Stromal cell of bone marrow (primary cell): ENCODE measurements around the gene PPP2R5C.

Experiments used
- DNase-seq: peaks from one replicate; pipeline ENCODE4 v3.0.0-alpha.2; 2012; ENCODE audit warnings: low read depth

PPP2R5C gene

GRCh38 chr14:101950100-101950499 lies 188.6 kb downstream of the PPP2R5C start:
- no peak for DNase-seq

GRCh38 chr14:101950516-101951215 lies 189.2 kb downstream of the PPP2R5C start:
- DNase-seq, result no peak

GRCh38 chr14:101953151-101953550 lies 191.6 kb downstream of the PPP2R5C start:
- DNase-seq, result no peak

GRCh38 chr14:101954501-101954900 lies 193.0 kb downstream of the PPP2R5C start:
- DNase-seq, result no peak

GRCh38 chr14:101955695-101956161 lies 194.2 kb downstream of the PPP2R5C start:
- no peak for DNase-seq

DNA sequence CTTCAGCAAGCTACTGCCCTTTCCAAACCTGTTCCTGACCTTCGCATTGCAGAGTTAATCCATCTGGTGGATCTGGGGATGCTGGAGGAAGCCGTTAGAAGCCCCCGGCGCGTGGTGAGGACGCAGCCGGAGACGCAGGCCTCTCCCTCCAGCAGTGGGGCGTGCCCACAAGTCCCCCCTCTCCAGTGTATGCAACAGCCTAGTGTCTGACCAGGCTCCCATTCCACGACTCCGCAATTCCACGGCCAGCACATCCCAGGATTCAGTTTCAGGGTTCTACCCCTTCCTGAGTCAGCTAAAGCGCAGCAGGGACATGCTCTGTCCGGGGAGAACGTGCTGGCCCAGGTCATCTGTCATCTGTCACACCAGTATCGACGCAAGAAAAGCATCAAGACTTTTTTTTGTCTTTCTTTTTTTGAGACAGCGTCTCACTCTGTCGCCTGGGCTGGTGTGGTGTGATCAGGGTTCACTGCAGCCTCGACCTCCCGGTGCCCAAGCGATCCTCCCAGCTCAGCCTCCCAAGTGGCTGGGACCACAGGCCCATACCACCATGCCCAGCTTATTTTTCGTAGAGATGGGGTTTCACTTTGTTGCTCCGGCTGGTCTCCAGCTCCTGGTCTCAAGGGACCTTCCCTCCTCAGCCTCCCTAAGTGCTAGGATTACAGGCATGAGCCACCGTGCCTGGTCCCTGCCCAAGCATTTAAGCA lies 194.8 kb downstream of the PPP2R5C start:
- no peak for DNase-seq

GRCh38 chr14:101957406-101958234 lies 196.1 kb downstream of the PPP2R5C start:
- no peak for DNase-seq

- DNase-seq, result no peak
Measured at GRCh38 chr14:101958418-101959180, 197.1 kb downstream of the PPP2R5C start.

DNA sequence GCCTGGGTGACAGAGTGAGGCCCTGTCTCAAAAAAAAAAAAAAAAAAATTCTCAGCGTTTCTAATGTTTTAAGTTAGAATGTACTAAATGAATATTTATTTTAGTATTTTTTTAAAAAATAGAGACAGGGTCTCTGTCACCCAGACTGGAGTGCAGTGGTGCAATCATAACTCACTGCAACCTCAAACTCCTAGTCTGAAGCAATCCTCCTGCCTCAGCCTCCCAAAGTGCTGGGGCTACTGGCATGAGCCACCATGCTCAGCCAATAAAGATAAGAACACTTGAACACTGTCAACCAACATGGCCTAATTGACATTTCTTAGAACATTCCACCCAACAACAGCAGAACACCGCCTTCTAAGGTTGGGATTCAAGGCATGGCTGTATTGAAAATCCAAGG lies 197.8 kb downstream of the PPP2R5C start:
- DNase-seq, result no peak

DNA sequence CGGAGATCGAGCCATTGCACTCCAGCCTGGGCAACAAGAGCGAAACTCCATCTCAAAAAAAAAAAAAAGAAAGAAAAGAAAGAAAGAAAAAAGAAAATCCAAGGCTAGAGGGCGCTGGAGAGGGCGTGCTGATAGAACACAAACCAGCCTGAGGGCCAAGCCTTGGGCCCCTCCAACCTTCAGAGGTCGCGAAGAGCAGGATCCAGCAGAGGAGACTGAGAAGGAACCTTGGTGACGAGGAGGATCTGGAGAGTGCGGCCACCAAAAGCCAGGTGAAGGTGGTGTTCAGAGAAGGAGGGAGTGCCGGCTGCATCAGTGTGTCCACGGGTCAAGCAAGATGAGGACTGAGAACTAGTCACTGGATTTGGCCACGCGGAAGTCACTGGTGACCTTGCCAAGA lies 198.7 kb downstream of the PPP2R5C start:
- no peak for DNase-seq

GRCh38 chr14:101961011-101961721 lies 199.7 kb downstream of the PPP2R5C start:
- peak; percentile 46 for DNase-seq

- DNase-seq, result no peak
Measured at GRCh38 chr14:101961746-101962502, 200.4 kb downstream of the PPP2R5C start.

GRCh38 chr14:101962503-101962874 lies 201.0 kb downstream of the PPP2R5C start:
- no peak for DNase-seq

DNA sequence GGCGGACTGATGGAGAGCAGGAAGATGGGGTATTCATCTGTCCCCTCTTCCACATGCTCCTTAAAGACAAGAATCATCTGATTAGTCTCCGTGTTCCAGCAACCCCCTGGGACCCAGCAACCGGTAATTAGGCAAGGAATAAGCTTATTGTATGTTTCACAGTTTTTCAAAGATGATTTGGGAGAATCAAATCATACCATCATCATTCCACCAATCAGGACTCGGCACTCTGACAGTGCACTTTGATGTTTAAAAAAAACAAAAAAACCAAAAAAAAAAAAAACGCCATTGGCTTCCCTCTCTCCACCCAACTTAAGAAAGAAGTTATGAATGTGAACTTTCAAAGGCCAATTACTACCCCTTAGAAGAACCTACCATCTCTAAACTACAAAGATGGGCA lies 201.5 kb downstream of the PPP2R5C start:
- no peak for DNase-seq

- DNase-seq, result no peak
Measured at GRCh38 chr14:101963656-101964296, 202.3 kb downstream of the PPP2R5C start.

DNA sequence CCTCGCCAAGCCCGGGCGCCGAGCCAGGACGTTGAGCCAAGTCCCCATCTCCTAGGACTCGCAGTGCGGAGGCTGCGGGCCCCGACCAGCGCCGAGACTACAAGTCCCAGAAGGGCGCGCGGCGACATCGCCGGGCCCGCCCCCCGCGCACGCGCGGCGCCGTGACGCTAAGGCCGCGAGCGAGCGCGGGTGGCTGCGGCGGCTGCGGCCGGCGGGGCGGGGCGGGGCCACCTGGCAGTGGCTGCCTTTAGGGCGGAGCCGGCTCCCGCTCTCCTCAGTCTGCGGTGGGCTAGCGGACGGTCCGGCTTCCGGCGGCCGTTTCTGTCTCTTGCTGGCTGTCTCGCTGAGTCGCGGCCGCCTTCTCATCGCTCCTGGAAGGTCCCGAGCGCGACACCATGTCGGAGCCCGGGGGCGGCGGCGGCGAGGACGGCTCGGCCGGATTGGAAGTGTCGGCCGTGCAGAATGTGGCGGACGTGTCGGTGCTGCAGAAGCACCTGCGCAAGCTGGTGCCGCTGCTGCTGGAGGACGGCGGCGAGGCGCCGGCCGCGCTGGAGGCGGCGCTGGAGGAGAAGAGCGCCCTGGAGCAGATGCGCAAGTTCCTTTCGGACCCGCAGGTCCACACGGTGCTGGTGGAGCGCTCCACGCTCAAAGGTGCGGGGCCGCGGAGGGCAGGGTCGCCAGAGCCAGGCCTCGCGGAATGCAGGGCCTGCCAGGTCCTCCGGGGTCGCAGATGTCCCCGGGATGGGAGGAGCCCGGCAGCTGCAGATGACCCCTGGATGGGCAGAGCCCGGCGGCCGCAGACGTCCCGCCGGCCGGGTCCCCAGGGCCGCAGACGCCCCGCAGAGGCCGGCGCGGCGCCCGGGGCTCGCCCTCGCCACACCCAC lies 203.0 kb downstream of the PPP2R5C start, which contains the start of gene DYNC1H1:
TSS of gene DYNC1H1 (plus strand) at position 277 of the 884 bp plus-strand sequence. CDS start at position 396, 119 bp downstream.
- DNase-seq, result peak; percentile 82

DNA sequence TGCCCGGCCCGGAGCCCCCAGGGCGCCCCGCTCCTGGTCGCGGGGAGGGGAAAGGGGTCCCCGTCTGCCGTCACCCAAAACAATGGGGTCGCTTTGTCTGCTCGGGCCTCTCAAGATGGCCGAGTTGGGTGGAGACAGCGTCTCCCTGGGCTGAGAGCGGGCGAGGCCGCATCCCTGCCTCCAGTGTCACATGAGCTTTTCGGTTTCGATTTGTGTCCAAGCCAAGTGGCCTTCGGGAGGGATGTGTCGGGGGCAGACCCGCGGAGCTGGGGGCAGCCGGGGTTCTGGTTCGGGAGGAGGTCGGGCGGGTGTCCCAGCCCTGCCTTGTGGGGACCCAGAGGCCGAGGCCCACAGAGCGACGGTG lies 203.7 kb downstream of the PPP2R5C start:
- peak; percentile 42 for DNase-seq

GRCh38 chr14:101965770-101966722 lies 204.5 kb downstream of the PPP2R5C start:
- no peak for DNase-seq
